GM18520 (cell line): Measurements from ENCODE around the gene FAM3C.
"Not testable (repeated sequence)": the region's sequence is repeated elsewhere in the genome, so short reads cannot be mapped to it uniquely, and the experiment has no call there.

Experiments used
- ATAC-seq: cut with Tn5 transposase; IDR thresholded peaks from one replicate; pipeline ENCODE4 v1.9.1; 2021; ENCODE audit not compliant: unreplicated experiment

The FAM3C gene

GRCh38 chr7:121334875-121335648 lies 61.0 kb downstream of the FAM3C start:
- ATAC-seq, result no peak

- no peak for ATAC-seq
Observed at GRCh38 chr7:121334376-121334775, 61.7 kb downstream of the FAM3C start.

- ATAC-seq, result no peak
Observed at GRCh38 chr7:121331574-121331973, 64.5 kb downstream of the FAM3C start.

- ATAC-seq, result no peak
Observed at GRCh38 chr7:121331048-121331447, 65.1 kb downstream of the FAM3C start.

- peak; percentile 11 for ATAC-seq
Observed at GRCh38 chr7:121330053-121330833, 65.9 kb downstream of the FAM3C start.

GRCh38 chr7:121329191-121330052 lies 66.7 kb downstream of the FAM3C start:
- ATAC-seq, result peak; percentile 41

- ATAC-seq, result no peak
Observed at GRCh38 chr7:121328508-121329190, 67.5 kb downstream of the FAM3C start, which contains the start of gene WNT16. TSS of gene WNT16 (plus strand) at chr7:121329000. CDS start at chr7:121329293, 293 bp downstream.

- no peak for ATAC-seq
Observed at GRCh38 chr7:121327671-121328070, 68.4 kb downstream of the FAM3C start.

GRCh38 chr7:121323515-121324302 lies 72.4 kb downstream of the FAM3C start:
- ATAC-seq, result no peak

GRCh38 chr7:121322460-121322859 lies 73.6 kb downstream of the FAM3C start:
- no peak for ATAC-seq

- not testable (repeated sequence) for ATAC-seq
Observed at GRCh38 chr7:121315170-121315569, 80.9 kb downstream of the FAM3C start.

GRCh38 chr7:121313793-121314676 lies 82.1 kb downstream of the FAM3C start:
- ATAC-seq, result peak; percentile 85

- ATAC-seq, result no peak
Observed at GRCh38 chr7:121313220-121313792, 82.8 kb downstream of the FAM3C start.

GRCh38 chr7:121307021-121307574 lies 89.0 kb downstream of the FAM3C start:
- no peak for ATAC-seq

GRCh38 chr7:121306565-121306964 lies 89.5 kb downstream of the FAM3C start:
- no peak for ATAC-seq

- no peak for ATAC-seq
Observed at GRCh38 chr7:121305109-121305508, 91.0 kb downstream of the FAM3C start.

GRCh38 chr7:121304102-121304658 lies 91.9 kb downstream of the FAM3C start:
- ATAC-seq, result no peak
